Progenitor cell of endocrine pancreas (in vitro differentiated cells): Measurements from ENCODE around the gene PRSS3. TPM values are rescaled to one million over a fixed set of nuclear protein-coding genes. Genes with fewer than 3 reads are reported as not detected.

Experiments used
- DNase-seq: peaks from one replicate; pipeline ENCODE4 v3.0.0; 2021; ENCODE audit warnings: low spot score; ENCODE audit not compliant: unreplicated experiment
- H3K27ac Mint-ChIP-seq: 2 replicates; pipeline ENCODE4 v1.8.0; 2021; ENCODE audit warnings: mild to moderate bottlenecking, moderate library complexity, mixed read lengths
- H3K27me3 Mint-ChIP-seq: 2 replicates; pipeline ENCODE4 v1.8.0; 2021; ENCODE audit warnings: mixed read lengths
- H3K36me3 Mint-ChIP-seq: 2 replicates; pipeline ENCODE4 v1.8.0; 2022; ENCODE audit warnings: mixed read lengths; ENCODE audit not compliant: insufficient read depth
- H3K4me1 Mint-ChIP-seq: 2 replicates; pipeline ENCODE4 v1.8.0; 2021; ENCODE audit warnings: low read depth, mixed read lengths
- H3K4me3 Mint-ChIP-seq: 2 replicates; pipeline ENCODE4 v1.8.0; 2021; ENCODE audit warnings: low read depth, mild to moderate bottlenecking, moderate library complexity, mixed read lengths
- H3K9me3 Mint-ChIP-seq: 2 replicates; pipeline ENCODE4 v1.8.0; 2021; ENCODE audit warnings: low read depth, mixed read lengths
- CTCF ChIP-seq: fragments of 200-600 bp; sonication (generic); IDR thresholded peaks from one replicate; pipeline ENCODE4 v1.5.0; 2021; ENCODE audit warnings: antibody characterized with exemption, mild to moderate bottlenecking; ENCODE audit not compliant: unreplicated experiment
- total RNA-seq: library from RNA; stranded (reverse); gene quantifications from 2 replicates; pipeline ENCODE4 v1.2.1, GENCODE V29; 2021

PRSS3 gene
- total RNA-seq, 1 donor from 2014 or later: not detected

DNA sequence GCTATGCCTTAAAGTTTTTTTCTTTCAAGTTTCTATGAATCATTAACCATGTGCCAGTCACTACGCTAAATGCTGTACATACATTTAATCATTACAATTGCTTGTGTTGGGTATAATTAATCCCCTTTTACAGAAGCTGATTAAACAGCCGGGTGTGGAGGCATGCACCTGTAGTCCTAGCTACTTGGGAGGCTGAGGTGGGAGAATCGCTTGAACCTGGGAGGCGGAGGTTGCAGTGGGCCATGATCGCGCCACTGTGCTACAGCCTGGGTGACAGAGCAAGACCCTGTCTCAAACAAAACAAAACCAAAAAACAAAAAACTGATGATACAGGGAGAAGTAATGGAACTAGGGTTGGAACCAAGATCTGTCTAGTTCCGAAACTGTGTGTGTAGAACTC lies 20.4 kb downstream of the PRSS3 start:
- Mint-ChIP-seq H3K4me1 (peaks cover 25% of the 10 kb centered on the region), H3K27me3 (no peaks in the 10 kb centered on the region), H3K4me3 (peak overlapping the region; percentile 82), H3K36me3 (peaks cover 1% of the 10 kb centered on the region), H3K27ac (peak overlapping the region; percentile 97), H3K9me3 (no peaks in the 10 kb centered on the region)
- no peak for DNase-seq
- TF ChIP-seq CTCF: no peak

- H3K27ac Mint-ChIP-seq: peak within 1 kb of the TSS; percentile 97
- peak; percentile 78 for DNase-seq
- no peaks in the 10 kb centered on the region for H3K9me3 Mint-ChIP-seq
- H3K36me3 Mint-ChIP-seq: peaks cover 2% of the 10 kb centered on the region
- H3K4me1 Mint-ChIP-seq: peaks cover 26% of the 10 kb centered on the region
- H3K27me3 Mint-ChIP-seq: no peaks in the 10 kb centered on the region
- peak within 1 kb of the TSS; percentile 88 for H3K4me3 Mint-ChIP-seq
- TF ChIP-seq CTCF: no peak
Observed at GRCh38 chr9:33816327-33817252, 21.2 kb downstream of the PRSS3 start, which contains the start of gene UBE2R2. Gene UBE2R2 (plus strand): TSS chr9:33817160. CDS start chr9:33817758, 598 bp downstream.

GRCh38 chr9:33817327-33818166 lies 22.2 kb downstream of the PRSS3 start:
- peak overlapping the region; percentile 88 for H3K4me3 Mint-ChIP-seq
- H3K27ac Mint-ChIP-seq: peak overlapping the region; percentile 97
- H3K4me1 Mint-ChIP-seq: peaks cover 26% of the 10 kb centered on the region
- peak; percentile 42 for TF ChIP-seq CTCF
- peaks cover 2% of the 10 kb centered on the region for H3K36me3 Mint-ChIP-seq
- peak; percentile 52 for DNase-seq
- H3K27me3 Mint-ChIP-seq: no peaks in the 10 kb centered on the region
- H3K9me3 Mint-ChIP-seq: no peaks in the 10 kb centered on the region

DNA sequence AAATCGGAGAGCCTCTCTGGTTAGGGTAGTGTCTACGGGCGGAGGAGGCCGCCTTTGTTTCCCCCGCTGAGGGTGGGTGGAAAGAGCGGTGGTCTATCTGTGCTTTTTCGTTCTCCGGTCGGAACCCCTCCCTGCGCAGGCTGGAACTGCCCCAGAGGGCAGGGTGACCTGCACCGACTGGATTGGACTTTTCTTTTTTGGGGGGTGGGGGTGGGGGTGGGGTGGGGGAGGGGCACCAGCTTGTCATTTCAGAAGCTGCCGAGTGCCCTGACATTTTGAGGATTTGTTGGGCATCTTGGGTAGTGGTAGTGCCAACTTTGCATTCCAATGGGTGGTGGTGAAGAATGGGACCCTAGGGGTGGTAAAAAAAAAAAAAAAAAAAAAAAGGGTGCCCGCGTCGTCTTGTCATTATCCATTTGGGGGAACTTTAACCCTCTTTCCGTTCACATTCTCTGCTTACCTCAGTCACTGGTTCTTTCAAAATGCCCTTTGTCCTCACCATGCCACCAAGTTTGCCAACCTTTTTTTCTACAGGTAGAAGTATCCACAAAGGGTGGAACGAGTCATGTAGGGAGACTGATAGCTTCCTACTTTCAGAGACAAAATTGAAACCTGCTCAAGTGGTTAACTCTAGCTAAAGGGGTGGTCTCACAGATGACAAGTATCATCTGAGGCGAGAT lies 22.9 kb downstream of the PRSS3 start:
- Mint-ChIP-seq H3K4me1 (peaks cover 26% of the 10 kb centered on the region), H3K27me3 (no peaks in the 10 kb centered on the region), H3K4me3 (peak overlapping the region; percentile 88), H3K36me3 (peaks cover 2% of the 10 kb centered on the region), H3K9me3 (no peaks in the 10 kb centered on the region), H3K27ac (peak overlapping the region; percentile 97)
- DNase-seq: no peak
- TF ChIP-seq CTCF: no peak
